HG03066 (cell line): Measurements from ENCODE around the gene CD2AP.
"Not testable (repeated sequence)": the region's sequence is repeated elsewhere in the genome, so short reads cannot be mapped to it uniquely, and the experiment has no call there.

Source experiments
- ATAC-seq: cut with Tn5 transposase; IDR thresholded peaks from one replicate; pipeline ENCODE4 v1.9.1; 2021; ENCODE audit warnings: low read depth; ENCODE audit not compliant: unreplicated experiment

CD2AP gene

GRCh38 chr6:47556459-47556858 is 78.9 kb downstream of the CD2AP start:
- not testable (repeated sequence) for ATAC-seq

DNA sequence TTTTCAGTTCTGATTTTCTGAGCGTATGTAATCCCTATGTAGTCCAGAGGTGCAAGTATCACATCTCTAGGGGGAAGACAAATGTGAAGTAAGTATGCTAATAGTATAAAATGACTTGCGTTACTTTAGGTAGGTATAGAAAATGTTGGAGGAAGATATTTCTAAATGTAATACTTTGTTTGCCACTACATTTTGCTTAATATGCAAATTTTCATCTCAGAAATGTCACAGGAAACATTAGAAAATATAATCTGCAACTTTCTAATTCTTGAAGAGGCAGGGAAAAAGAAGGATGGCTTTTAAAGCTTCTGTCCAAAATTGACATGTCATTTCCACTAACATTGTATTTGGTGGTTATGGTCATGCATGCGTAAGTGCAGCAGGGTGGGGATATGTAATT is 85.6 kb downstream of the CD2AP start:
- ATAC-seq, result no peak

DNA sequence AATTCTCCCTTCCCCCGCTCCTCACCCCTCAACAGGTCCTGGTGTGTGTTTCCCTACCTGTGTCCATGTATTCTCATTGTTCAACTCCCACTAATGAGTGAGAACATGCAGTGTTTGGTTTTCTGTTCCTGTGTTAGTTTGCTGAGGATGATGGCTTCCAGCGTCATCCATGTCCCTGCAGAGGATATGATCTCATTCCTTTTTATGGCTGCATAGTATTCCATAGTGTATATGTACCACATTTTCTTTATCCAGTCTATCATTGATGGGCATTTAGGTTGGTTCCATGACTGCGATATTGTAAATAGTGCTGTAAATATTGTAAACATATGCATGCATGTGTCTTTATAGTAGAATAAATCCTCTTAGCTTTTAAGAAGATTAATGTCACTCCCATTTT is 89.0 kb downstream of the CD2AP start:
- not testable (repeated sequence) for ATAC-seq

DNA sequence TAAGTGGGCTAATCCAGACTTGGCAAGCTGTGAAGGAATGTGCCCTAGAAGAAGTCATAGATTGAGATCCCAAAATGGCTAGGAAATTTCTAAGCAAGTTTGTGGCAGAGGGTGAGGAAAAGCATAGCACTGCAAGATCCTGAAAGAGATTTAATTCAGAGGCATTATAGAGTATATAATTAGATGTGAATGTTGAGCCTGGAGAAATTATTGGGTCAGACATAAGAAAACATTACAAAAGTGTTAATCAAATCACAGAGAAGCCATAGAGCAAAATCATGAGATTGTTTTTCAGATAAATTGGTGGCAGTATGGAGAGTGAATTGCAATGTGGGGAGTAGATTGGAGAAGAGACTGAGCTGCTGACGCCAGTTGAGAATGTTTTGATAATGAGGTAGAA is 90.0 kb downstream of the CD2AP start:
- ATAC-seq, result no peak

GRCh38 chr6:47571488-47571887 is 93.9 kb downstream of the CD2AP start:
- ATAC-seq, result no peak

GRCh38 chr6:47573109-47573508 is 95.5 kb downstream of the CD2AP start:
- no peak for ATAC-seq

DNA sequence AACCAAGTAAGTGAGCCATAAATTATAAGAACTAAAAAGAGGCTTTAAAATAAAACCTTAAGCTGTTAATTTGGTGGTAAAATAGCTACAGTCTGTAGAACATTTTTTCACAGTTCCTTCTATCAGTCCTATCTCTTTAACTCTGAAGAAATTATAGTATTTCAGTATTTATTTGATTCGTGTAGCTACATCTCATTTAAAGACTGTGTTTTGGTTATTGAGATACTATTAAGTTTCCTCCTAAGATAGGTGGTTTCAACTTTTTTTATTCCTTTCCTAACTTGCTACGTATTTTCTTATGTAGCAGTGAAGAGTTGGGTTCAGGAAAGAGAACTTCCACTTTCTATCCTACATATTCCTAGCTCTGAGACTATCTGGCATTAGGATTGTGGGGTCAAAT is 97.2 kb downstream of the CD2AP start:
- ATAC-seq, result no peak

DNA sequence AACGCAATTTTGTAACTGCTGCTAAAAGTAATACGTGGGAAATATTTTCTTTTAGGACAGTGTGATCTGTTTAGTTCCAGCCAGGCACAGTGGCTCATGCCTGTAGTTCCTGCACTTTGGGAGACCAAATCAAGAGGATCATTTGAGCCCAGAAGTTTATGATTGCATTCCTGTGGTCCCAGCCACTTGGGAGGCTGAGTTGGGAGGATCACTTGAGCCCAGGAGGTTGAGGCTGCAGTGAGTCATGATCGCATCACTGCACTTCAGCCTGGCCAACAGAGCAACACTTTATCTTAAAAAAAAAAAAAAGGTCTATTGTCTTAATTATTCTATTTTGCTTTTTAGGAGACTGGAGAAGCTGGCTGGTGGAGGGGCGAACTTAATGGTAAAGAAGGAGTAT is 101.5 kb downstream of the CD2AP start:
- ATAC-seq, result no peak

- ATAC-seq, result peak; percentile 82
Observed at GRCh38 chr6:47581591-47581990, 104.0 kb downstream of the CD2AP start.

GRCh38 chr6:47587493-47587892 is 109.9 kb downstream of the CD2AP start:
- ATAC-seq, result no peak

DNA sequence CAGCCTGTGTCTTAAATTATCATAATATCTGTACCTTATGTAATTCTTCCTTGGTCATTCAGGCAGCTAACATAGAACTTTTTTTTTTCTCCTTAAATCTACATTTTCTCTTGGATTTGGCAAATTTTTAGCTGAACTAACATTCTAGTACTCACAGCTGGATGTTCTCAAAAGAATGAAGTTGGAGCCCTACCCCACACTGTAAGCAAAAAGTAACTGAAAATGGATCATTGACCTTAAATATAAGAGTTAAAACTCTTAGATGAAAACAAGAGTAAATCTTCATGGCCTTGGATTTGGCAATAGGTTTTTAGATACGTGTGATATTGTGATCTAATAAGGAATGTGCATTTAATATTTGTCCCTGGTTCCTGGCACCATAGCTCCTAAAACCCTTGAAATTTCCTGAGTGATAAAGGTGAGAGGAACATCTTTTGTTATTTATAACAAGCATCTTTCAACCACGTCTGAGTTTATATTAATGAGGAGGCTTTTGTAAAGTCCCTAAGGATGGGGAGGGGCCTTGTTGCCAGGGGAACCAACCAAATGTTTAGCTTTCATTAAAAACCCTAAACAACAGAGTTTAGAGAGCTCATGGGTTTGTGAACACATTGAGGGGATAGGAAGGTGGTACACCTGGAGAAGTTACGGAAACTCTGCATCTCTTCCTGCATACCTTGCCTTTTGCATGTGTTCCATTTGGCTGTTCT is 114.7 kb downstream of the CD2AP start:
- no peak for ATAC-seq

- no peak for ATAC-seq
Observed at GRCh38 chr6:47593979-47594378, 116.4 kb downstream of the CD2AP start.

- no peak for ATAC-seq
Observed at GRCh38 chr6:47595785-47596184, 118.2 kb downstream of the CD2AP start.

GRCh38 chr6:47598367-47598766 is 120.8 kb downstream of the CD2AP start:
- ATAC-seq, result no peak

- no peak for ATAC-seq
Observed at GRCh38 chr6:47599512-47599911, 121.9 kb downstream of the CD2AP start.

- no peak for ATAC-seq
Observed at GRCh38 chr6:47603227-47603626, 125.6 kb downstream of the CD2AP start.

- ATAC-seq, result no peak
Observed at GRCh38 chr6:47603995-47604394, 126.4 kb downstream of the CD2AP start.

- ATAC-seq, result no peak
Observed at GRCh38 chr6:47621838-47622449, 144.4 kb downstream of the CD2AP start.

DNA sequence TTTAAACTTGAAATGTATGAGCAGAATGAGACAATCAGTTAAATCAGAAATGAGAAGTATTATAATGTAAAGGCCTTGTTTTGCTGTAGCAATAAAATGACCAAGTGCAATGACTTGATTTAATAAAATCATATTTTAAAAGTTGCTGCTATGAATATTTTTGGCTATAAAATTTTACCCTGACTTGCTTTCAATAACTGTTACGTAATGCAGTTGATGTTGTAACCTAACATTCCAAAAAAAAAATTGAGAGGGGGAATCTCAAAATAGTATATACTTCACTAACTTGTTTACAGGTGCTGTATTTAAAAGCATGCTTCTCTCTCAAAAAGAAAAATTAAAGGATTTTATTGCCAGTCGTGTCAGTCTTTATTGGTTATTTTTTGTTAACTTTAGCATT is 149.2 kb downstream of the CD2AP start:
- no peak for ATAC-seq

GRCh38 chr6:47628448-47629272 is 151.1 kb downstream of the CD2AP start:
- no peak for ATAC-seq

GRCh38 chr6:47629954-47630353 is 152.4 kb downstream of the CD2AP start:
- no peak for ATAC-seq

- no peak for ATAC-seq
Observed at GRCh38 chr6:47630587-47630986, 153.0 kb downstream of the CD2AP start.
